BLaER1 treated with 17β-estradiol and CSF1 and Interleukin-3, amounts not matched to agents 10 nM and 100 nM (cell line): Measurements from ENCODE around the gene SEMA3F.
A peak's percentile ranks its signal among the peaks of the same experiment; 100 is the strongest.

Experiments used
- H3K27ac ChIP-seq, 11 experiments: shearing (Covaris generic); formaldehyde crosslinking; 2 replicates each; pipeline ENCODE4 v1.8.1; 2022
- H3K27me3 ChIP-seq, 11 experiments: shearing (Covaris generic); formaldehyde crosslinking; 2 replicates each; pipeline ENCODE4 v1.8.1; 2022
- H3K36me3 ChIP-seq, 11 experiments: shearing (Covaris generic); formaldehyde crosslinking; 2 replicates each; pipeline ENCODE4 v1.8.1; 2022
- H3K4me1 ChIP-seq, 10 experiments: shearing (Covaris generic); formaldehyde crosslinking; 2 replicates each; pipeline ENCODE4 v1.8.1; 2022
- H3K4me2 ChIP-seq, 11 experiments: shearing (Covaris generic); formaldehyde crosslinking; 2 replicates each; pipeline ENCODE4 v1.8.1; 2022
- H3K4me3 ChIP-seq, 10 experiments: shearing (Covaris generic); formaldehyde crosslinking; 2 replicates each; pipeline ENCODE4 v1.8.1; 2022
- H3K9ac ChIP-seq, 11 experiments: shearing (Covaris generic); formaldehyde crosslinking; 2 replicates each; pipeline ENCODE4 v1.8.1; 2022
- H3K9me3 ChIP-seq, 11 experiments: shearing (Covaris generic); formaldehyde crosslinking; replicated peaks in 1 of 11; 2 replicates each; pipeline ENCODE4 v1.8.1; 2022
- H4K20me1 ChIP-seq, 11 experiments: shearing (Covaris generic); formaldehyde crosslinking; 2 replicates each; pipeline ENCODE4 v1.8.1; 2022
- Cebpa-rat ChIP-seq, 11 experiments: shearing (Covaris generic); IDR thresholded peaks; 2 replicates each; pipeline ENCODE4 v1.8.1; 2022

Gene SEMA3F

DNA sequence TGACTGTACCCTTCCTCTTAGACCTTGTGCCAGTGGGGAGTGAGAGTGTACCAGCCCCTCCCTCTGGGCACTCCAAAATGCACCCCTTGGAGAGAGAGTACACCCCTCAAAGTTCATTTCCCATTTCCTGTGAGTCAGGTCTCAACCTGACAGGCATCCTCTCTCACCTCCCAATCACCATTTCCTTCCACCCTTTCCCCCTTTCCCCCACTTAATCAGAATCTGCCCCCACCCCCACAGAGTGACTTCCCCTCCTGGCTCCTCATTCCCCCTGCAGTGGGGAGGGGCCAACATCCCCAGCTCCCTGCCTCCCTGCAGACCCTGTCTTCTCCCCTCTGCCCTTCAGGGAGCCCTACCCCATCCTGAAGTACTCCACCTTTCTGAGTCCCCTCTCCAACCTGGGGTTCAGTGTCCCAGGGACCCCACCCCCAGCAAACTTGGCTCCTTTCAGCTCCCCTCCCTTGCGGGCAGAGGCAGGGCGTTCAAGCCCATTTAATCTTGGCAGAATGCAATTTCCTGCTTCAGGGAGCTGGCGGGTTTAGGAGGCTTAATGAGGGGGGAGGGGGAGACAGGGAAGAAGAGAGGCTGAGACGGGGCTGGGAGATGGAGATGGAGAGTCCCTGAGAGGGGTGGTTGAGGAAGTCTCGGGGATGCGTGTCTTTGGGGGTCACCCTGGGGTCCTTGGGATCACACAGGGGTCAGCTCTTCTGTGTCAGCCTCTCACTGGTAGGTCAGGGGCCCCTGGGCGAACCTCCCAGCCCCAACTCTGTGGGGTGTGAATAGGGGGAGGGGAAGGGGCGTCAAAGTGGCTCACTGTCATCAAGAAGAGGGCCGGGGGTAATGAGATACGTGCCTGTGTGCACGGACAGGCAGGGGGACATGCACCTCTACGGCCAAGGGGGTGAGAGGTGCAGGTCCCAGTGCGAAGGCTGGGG, 16.6 kb upstream of the SEMA3F start:
- TF ChIP-seq Cebpa-rat (IDR thresholded peaks at IDR 0.05) = no peak
- no peaks in the 10 kb centered on the region for H3K36me3 ChIP-seq
- H4K20me1 ChIP-seq = no peaks in the 10 kb centered on the region; a peak in 1 of 22 replicates
- H3K4me1 ChIP-seq = peaks cover 19 to 64% (median 60%) of the 10 kb centered on the region in 10 experiments
- H3K9me3 ChIP-seq = no peaks in the 10 kb centered on the region
- H3K9ac ChIP-seq = peak overlapping the region; percentile 12 to 69 (median 56); a peak in 19 of 22 replicates
- H3K4me2 ChIP-seq = peak overlapping the region; percentile 76 to 97 (median 92)
- no peaks in the 10 kb centered on the region for H3K27me3 ChIP-seq
- H3K4me3 ChIP-seq = peak overlapping the region in 7 of 10 experiments; percentile 25 to 61 (median 42); a peak in 12 of 20 replicates
- H3K27ac ChIP-seq = peak overlapping the region in 9 of 11 experiments; percentile 14 to 73 (median 62); a peak in 16 of 22 replicates

DNA sequence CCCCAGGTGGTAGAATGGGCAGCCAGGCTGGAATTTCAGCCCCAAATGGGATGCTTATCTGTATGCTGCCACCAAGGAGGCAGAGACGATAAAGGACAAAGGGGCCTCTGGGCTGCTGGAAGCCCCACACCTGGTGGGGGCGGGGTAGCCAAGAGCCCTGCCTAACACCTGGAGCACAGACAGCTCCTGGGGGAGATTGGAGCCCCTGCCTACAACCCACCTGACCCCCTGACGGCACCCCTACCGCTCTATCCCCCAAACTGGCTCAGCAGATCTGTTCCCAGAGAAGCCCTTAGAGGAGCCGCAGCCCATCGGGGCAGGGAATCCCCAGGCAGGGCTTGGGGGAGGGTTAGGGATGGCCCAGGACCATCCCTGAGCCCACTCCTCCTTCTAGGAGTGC, 15.8 kb upstream of the SEMA3F start:
- H3K36me3 ChIP-seq = no peaks in the 10 kb centered on the region
- H3K4me2 ChIP-seq = peak overlapping the region; percentile 76 to 97 (median 92)
- peak overlapping the region in 6 of 10 experiments; percentile 25 to 61 (median 44); a peak in 5 of 20 replicates for H3K4me3 ChIP-seq
- H3K9ac ChIP-seq = peak overlapping the region in 9 of 11 experiments; percentile 12 to 69 (median 57); a peak in 12 of 22 replicates
- no peaks in the 10 kb centered on the region; a peak in 1 of 22 replicates for H4K20me1 ChIP-seq
- H3K27me3 ChIP-seq = no peaks in the 10 kb centered on the region
- TF ChIP-seq Cebpa-rat (IDR thresholded peaks at IDR 0.05) = no peak
- peaks cover 19 to 64% (median 60%) of the 10 kb centered on the region in 10 experiments for H3K4me1 ChIP-seq
- H3K27ac ChIP-seq = peak overlapping the region in 7 of 11 experiments; percentile 27 to 73 (median 63); a peak in 12 of 22 replicates
- H3K9me3 ChIP-seq = no peaks in the 10 kb centered on the region

DNA sequence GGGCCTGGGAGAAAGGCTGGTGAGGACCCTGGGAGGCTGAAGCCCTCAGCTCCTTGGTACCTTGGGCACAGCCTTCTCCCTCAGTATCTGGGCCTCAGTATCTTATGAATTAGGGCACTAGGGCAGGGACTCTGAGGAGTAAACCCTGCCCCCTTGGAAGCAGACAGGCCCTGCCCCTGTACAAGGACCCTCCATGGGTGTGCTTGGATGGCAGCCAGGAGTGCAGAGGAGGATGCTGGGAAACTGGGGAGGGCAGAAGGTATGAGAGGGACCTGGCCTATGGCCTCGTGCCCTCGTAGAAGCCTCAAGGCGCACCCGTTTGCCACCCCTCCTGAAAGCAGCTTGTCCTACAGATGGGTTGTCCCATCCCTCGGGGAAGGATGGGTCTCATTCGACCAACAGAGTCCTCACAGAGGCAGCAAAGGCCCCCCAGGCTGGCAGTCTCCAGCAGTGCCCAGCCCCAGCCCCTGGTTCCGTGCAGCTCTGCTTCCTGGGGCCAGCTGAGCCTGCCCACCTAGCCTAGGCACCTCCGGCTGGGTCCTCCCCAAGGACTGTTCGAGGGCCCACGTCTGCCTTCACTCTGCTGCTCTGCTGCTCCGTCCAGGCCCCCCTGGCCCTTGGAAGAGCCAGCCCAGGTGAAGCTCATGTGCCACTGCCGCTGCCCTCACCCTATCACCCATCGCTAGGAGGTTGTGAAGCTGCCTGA, 15.3 kb upstream of the SEMA3F start:
- H3K27ac ChIP-seq = peak overlapping the region in 7 of 11 experiments; percentile 27 to 73 (median 63); a peak in 11 of 22 replicates
- H3K4me2 ChIP-seq = peak overlapping the region; percentile 76 to 97 (median 92); a peak in 21 of 22 replicates
- 0 out of 20 replicates have a peak overlapping the region, but pooled peaks of 1 of the 10 experiments have one; percentile 61 for H3K4me3 ChIP-seq
- no peaks in the 10 kb centered on the region for H3K36me3 ChIP-seq
- no peaks in the 10 kb centered on the region; a peak in 1 of 22 replicates for H4K20me1 ChIP-seq
- H3K9me3 ChIP-seq = no peaks in the 10 kb centered on the region
- H3K4me1 ChIP-seq = peaks cover 19 to 64% (median 61%) of the 10 kb centered on the region in 10 experiments
- peak overlapping the region in 6 of 11 experiments; percentile 53 to 69 (median 60); a peak in 7 of 22 replicates for H3K9ac ChIP-seq
- no peak for TF ChIP-seq Cebpa-rat (IDR thresholded peaks at IDR 0.05)
- no peaks in the 10 kb centered on the region for H3K27me3 ChIP-seq

DNA sequence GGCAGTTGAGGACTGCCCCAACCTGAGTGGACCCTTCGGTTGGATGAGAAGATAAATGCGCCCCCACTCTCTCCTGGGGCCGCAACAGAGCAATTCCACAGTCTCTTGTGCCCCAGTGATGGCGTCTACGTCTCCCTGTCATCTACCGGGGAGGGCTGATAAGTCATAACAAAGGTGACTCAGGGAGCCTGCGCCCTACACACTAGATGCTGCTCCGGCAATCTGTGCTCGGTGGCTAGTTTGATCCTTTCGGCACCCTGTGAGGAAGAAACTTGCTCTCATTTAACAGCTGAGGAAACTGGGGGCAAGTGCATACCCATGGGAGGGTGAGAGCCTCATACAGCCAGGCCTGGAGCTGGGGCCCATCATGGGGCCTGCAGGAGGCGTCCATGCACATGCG, 14.1 kb upstream of the SEMA3F start:
- H3K27ac ChIP-seq = peak overlapping the region in 1 of 11 experiments; percentile 17; a peak in 1 of 22 replicates
- H3K36me3 ChIP-seq = no peaks in the 10 kb centered on the region
- no peak overlapping the region for H3K4me3 ChIP-seq
- peak overlapping the region in 9 of 11 experiments; percentile 81 to 97 (median 93); a peak in 16 of 22 replicates for H3K4me2 ChIP-seq
- H3K4me1 ChIP-seq = peaks cover 19 to 66% (median 62%) of the 10 kb centered on the region in 10 experiments
- H3K9ac ChIP-seq = no peak overlapping the region
- H3K27me3 ChIP-seq = no peaks in the 10 kb centered on the region
- no peaks in the 10 kb centered on the region; a peak in 1 of 22 replicates for H4K20me1 ChIP-seq
- TF ChIP-seq Cebpa-rat (IDR thresholded peaks at IDR 0.05) = no peak
- H3K9me3 ChIP-seq = no peaks in the 10 kb centered on the region

DNA sequence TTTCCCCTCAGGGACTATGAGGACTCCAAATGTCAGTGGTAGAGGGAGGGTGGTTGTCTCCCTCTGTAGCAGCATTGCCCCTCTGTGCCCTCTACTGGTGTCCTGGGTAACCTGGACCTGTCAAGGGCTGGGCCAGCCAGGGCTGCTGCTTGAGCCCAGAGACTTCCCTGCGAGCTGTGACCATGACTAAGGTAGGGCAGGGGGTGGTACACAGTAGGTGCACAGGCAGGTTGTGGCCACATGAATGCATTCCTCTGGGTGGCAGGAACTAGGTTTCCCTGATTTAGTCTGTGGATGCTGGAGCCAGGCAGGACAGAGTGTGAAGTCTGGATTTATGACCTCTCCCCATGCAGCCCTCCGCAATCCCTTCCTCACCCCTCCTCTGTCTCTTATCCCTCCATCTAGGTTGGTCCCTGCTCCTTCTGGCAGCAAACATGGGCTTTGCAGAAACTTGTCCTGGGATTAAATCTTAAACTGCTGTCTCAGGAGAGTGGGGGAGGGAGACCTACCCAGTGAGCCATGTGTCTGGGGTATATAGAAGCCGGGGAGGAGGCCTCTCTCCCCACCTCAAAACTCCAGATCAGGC, 8.7 kb upstream of the SEMA3F start:
- H3K9ac ChIP-seq = no peak overlapping the region
- no peak overlapping the region for H3K27ac ChIP-seq
- no peaks in the 10 kb centered on the region for H3K9me3 ChIP-seq
- H3K36me3 ChIP-seq = no peaks in the 10 kb centered on the region
- no peak overlapping the region for H3K4me3 ChIP-seq
- H3K27me3 ChIP-seq = no peaks in the 10 kb centered on the region
- no peaks in the 10 kb centered on the region for H4K20me1 ChIP-seq
- peaks cover 0 to 16% (median 11%) of the 10 kb centered on the region in 10 experiments; a peak in 14 of 20 replicates for H3K4me1 ChIP-seq
- TF ChIP-seq Cebpa-rat (IDR thresholded peaks at IDR 0.05) = no peak
- H3K4me2 ChIP-seq = no peak overlapping the region

DNA sequence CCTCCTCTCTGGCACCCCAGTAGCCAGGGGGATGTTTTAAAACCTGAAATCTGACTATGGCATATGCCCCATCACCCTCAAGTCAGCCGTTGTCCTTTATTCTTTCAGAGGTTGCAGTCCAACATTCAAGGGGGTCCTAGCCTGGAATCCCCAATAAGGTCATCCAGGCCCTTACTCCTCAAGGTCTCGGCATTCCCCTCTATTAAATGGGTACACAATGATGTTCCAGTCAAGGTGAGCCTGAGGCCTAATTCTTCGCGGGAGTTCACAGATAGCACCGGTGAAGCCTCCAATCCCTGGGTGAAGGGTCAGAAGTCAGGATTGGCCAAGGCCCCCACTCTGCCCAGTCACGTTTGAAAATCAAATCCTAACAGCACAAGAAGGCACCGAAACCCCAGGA, 8.1 kb upstream of the SEMA3F start:
- Histone ChIP-seq H3K9me3 (no peaks in the 10 kb centered on the region), H3K36me3 (no peaks in the 10 kb centered on the region), H3K27ac (no peak overlapping the region), H3K4me3 (no peak overlapping the region), H3K27me3 (no peaks in the 10 kb centered on the region), H3K4me1 (peaks cover 0 to 11% (median 5%) of the 10 kb centered on the region in 10 experiments; a peak in 9 of 20 replicates), H3K4me2 (no peak overlapping the region), H3K9ac (no peak overlapping the region), H4K20me1 (0 out of 22 replicates have a peak, but pooled peaks cover 0 to under 1% (median 0%) of the 10 kb centered on the region in 11 experiments)
- no peak for TF ChIP-seq Cebpa-rat (IDR thresholded peaks at IDR 0.05)

DNA sequence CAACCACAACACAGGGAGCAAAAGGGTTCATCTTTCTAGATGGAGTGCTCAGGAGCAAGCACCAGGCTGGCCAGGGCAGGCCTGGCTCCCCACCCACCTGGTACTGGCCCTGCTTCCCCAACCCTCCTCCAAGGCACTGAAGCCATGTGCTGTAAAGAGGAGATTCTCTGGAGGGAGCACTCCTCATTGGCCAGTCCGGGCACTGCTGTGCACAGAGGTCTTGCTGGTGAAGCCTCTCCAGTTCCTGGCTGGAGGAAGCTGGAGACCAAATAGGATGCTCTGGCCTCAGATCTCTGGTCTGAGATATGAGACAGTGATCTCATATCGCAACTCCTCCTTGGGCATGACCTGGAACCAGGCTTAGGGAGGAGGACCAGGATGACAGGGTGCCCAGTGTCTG, 7.7 kb upstream of the SEMA3F start:
- Histone ChIP-seq H3K4me2 (no peak overlapping the region), H3K4me3 (no peak overlapping the region), H3K36me3 (no peaks in the 10 kb centered on the region), H3K27ac (no peak overlapping the region), H3K4me1 (peaks cover 0 to 7% (median under 1%) of the 10 kb centered on the region in 10 experiments; a peak in 3 of 20 replicates), H3K9me3 (no peaks in the 10 kb centered on the region), H3K9ac (no peak overlapping the region), H4K20me1 (peaks cover 0 to 5% (median 0%) of the 10 kb centered on the region in 11 experiments; a peak in 1 of 22 replicates), H3K27me3 (no peaks in the 10 kb centered on the region)
- TF ChIP-seq Cebpa-rat (IDR thresholded peaks at IDR 0.05) = no peak

DNA sequence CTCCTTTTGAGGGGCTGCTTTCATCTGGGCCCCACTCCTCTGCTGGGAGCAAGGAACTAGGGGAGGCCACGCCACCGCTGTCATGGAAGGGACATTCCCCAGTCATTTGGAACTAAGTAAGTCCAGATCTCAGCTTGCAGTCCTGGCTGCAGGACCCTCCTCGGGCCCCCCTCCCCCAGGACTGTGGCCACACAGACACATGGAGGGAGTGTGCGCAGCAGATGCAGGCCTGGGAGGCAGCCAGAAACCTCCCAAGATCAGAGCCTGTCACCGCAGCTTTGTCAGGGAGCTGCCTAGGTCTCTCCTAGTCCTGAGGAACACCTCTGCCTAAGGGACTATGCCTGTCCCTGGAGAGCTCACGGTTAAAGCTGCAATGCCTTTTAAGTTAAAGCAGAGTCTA, 7.3 kb upstream of the SEMA3F start:
- H3K4me1 ChIP-seq = peaks cover 0 to 6% (median 0%) of the 10 kb centered on the region in 10 experiments; a peak in 2 of 20 replicates
- H3K27ac ChIP-seq = no peak overlapping the region
- no peak for TF ChIP-seq Cebpa-rat (IDR thresholded peaks at IDR 0.05)
- 0 out of 22 replicates have a peak overlapping the region, but pooled peaks of 1 of the 11 experiments have one; percentile 23 for H3K9ac ChIP-seq
- H4K20me1 ChIP-seq = peaks cover 0 to 5% (median 0%) of the 10 kb centered on the region in 11 experiments; a peak in 1 of 22 replicates
- H3K4me3 ChIP-seq = no peak overlapping the region
- no peaks in the 10 kb centered on the region for H3K9me3 ChIP-seq
- no peak overlapping the region for H3K4me2 ChIP-seq
- H3K36me3 ChIP-seq = no peaks in the 10 kb centered on the region
- 0 out of 22 replicates have a peak, but pooled peaks cover 0 to under 1% (median 0%) of the 10 kb centered on the region in 11 experiments for H3K27me3 ChIP-seq
